ENCODE measurements around the gene SIX6.
A peak's percentile ranks its signal among the peaks of the same experiment; 100 is the strongest.

The SIX6 gene

DNA sequence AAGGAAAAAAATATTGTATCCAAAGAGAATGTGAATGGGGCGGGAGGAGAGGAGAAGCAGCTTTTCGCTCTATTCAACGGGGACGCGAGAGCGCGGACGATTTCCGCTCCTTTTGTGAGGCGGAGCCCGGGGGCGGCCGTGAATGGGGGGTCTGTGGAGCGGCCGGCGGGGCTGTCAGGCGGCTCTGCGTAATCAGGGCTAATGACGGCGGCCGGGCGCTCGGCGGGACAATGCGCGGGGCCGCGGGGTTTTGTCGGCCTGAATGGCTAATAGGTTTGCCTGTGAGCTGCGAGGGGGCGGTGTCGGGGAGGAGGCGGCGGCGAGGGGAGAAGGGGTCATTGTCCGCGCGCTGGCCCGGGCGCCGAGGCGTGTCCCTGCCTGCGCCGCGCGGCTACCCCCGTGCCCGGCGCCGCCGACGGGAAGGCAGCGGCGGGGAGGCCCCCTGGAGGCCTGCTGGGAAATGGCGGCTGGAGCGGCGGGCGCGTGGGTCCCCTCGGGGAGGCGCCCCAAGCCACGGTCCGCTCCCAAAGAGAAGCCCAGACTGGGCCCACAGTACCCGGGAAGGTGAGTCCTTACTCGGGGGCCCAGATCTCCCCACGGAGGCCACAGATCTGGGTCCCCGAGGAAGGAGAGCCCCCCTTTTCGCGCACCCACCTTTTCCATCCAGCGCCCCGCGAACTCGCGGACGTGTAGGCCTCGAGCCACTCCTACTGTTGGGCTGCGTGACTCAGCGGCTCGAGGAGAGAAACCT is 6.0 kb downstream of the SIX6 start:
- no peak for DNase-seq

DNA sequence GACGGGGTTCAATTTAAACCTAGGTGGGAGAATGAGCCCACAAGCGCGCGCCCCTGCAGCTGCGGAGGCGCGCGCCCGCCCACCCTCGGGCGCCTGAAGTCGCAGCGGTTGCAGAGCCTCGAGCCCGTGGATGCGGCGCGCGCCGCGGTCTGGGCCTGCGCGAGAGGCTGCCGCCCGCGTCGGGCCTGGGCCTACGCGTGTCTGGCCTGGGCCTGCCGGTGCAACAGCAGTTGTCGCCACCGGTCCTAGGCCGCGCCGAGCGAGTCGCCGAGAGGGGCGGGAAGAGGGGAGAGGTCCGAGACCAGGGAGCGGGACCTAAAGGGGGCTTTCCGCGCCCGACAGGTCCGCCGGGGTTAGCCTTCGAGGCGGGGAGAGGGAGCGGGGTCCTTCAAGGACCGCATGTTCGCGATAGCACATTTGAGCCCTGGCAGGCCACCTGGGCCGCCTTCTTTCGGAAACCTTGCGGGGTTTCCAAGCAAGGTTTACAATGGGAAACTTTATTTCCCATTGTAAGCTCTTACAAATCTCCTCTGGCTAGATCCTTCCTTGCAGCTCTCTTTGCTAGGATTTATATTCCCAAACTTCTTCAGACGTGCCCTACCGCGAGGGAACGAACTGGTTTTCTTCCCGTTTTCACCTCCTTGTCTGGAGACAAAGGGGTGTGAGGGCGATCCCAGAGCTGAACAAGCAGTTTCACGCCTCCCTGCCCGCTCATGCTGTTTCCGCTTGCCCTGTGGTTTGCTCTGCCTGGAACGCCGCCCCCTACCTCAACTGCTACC is 6.8 kb downstream of the SIX6 start:
- DNase-seq, result no peak

DNA sequence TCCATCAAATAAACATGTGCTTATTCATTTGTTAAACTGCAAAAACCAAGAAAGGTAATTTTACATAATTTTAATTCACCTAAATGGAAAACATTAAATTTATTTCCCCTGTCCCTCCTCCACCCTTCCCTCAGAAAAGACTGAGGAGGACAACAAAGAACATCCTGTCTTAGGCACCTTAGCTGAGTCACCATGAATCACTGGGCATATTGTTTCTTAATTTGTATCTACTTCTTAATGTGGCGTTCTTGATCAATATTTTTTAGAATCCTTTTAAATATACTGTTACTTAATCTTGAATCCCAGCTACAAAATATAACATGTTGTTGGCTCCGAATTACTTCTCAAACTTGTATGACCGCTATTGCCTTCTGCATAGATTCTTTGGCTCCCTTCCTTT is 23.5 kb downstream of the SIX6 start:
- DNase-seq, result no peak

DNA sequence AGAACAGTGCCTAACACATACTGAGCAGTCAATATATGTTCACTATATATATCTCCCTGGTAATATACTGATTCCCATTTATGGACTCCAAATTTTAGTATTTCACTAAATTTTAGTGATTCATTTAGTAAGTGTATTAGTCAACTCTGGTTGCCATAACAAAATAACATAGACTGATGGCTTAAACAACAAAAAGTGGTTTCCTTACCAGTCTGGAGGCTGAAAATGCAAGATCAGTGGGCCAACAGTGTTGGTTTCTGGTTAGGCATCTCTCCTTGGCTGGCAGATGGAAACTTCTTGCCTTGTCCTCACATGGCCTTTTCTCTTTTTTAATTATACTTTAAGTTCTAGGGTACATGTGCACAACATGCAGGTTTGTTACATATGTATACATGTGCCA is 28.7 kb downstream of the SIX6 start:
- no peak for DNase-seq

- DNase-seq, result no peak
Observed at GRCh38 chr14:60544659-60545058, 35.7 kb downstream of the SIX6 start.

DNA sequence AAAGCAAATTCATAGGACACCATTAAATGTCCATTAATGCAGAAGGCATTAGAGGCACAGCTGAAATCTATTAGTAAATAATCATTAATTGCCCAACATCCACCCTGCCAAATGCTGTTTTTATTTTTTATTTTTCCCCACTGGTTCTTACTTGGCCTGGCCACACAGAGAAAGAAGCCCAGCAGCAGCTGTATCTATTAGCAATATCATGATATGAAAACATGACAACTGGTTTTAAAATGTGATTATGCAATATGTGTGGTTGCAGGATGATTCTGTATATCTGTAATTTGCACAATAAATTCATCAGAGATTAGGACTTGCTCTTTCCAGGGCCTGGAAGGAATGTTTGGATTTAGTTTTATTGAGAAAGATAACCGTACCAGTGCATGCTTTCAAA is 44.9 kb downstream of the SIX6 start:
- DNase-seq, result no peak

GRCh38 chr14:60561845-60562746 is 53.1 kb downstream of the SIX6 start:
- DNase-seq, result peak; percentile 35 to 55

All from inflammatory macrophage (primary cell).